Tibial nerve (tissue), 4 donors: Measurements from ENCODE around the gene LRRN2.

Source experiments
- CTCF ChIP-seq, 5 experiments: fragments of 200-600 bp in 3 of 5; fragments of 450-650 bp in 2 of 5; sonication (generic) in 3 of 5; IDR thresholded peaks; one replicate each; pipeline ENCODE4 v1.5.1; 2016 to 2019; ENCODE audit warnings: antibody characterized with exemption in 5 of 5, mild to moderate bottlenecking in 3 of 5, moderate library complexity in 2 of 5
- EP300 ChIP-seq, 2 donors: sonication (generic); formaldehyde crosslinking; IDR thresholded peaks; one replicate each; pipeline ENCODE4 v1.6.1; 2017; ENCODE audit warnings: antibody characterized with exemption in 2 of 2, mild to moderate bottlenecking in 1 of 2

DNA sequence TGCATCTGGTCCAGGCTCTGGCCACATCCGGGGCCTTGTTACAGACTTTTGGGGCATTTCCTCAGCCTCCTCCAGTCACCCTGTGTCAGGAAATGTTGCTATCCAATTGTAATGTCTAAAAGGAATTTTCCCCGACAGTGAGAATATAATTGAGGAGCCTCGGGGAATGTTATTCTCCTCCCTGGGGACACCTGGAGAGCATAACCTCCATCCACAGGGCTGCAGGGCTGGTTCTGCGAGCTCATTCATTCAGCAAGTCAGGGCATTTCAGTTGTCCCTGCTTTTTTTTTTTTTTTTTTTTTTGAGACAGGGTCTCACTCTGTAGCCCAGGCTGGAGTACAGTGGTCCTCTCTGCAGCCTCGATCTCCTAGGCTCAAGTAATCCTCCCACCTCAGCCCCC, 96.7 kb downstream of the LRRN2 start:
- TF ChIP-seq EP300 (IDR thresholded peaks at IDR 0.05) (no peak), CTCF (IDR thresholded peaks at IDR 0.05) (no peak)
